ENCODE measurements around the gene PKP2. TPM values are rescaled to one million over a fixed set of nuclear protein-coding genes. Genes with fewer than 3 reads are reported as not detected.
"Not testable (repeated sequence)": the region's sequence is repeated elsewhere in the genome, so short reads cannot be mapped to it uniquely, and the experiment has no call there.

PKP2 gene
- total RNA-seq, 3 donors from 2014 or later, result 85.0 to 189 (median 147) TPM

- Histone ChIP-seq H3K4me1 (ENCODE audit: low read depth) (peaks cover 11% of the 10 kb centered on the region), H3K9me3 (no peaks in the 10 kb centered on the region), H3K36me3 (ENCODE audit: low read depth) (no peaks in the 10 kb centered on the region), H3K4me3 (no peak overlapping the region)
- intact Hi-C loops (cut with DNase I, micrococcal nuclease), result no loop called here
- no peak for TF ChIP-seq CTCF (IDR thresholded peaks at IDR 0.05)
- DNase-seq, result no peak
- no peak for ATAC-seq
Measured at GRCh38 chr12:32894566-32894965, 2.0 kb downstream of the PKP2 start.

- no peak overlapping the region for H3K4me3 ChIP-seq
Measured at GRCh38 chr12:32893458-32893857, 3.1 kb downstream of the PKP2 start.

GRCh38 chr12:32893043-32893442 lies 3.5 kb downstream of the PKP2 start:
- ATAC-seq (no peak), DNase-seq (no peak)
- Histone ChIP-seq H3K9me3 (no peaks in the 10 kb centered on the region), H3K4me1 (ENCODE audit: low read depth) (peaks cover 11% of the 10 kb centered on the region), H3K4me3 (no peak overlapping the region), H3K36me3 (ENCODE audit: low read depth) (no peaks in the 10 kb centered on the region)
- intact Hi-C loops (cut with DNase I, micrococcal nuclease), result no loop called here
- TF ChIP-seq CTCF (IDR thresholded peaks at IDR 0.05), result no peak

More at GRCh38 chr12:32893458-32893857, 3.1 kb downstream of the PKP2 start:
- Histone ChIP-seq H3K4me1 (ENCODE audit: low read depth) (peaks cover 11% of the 10 kb centered on the region), H3K36me3 (ENCODE audit: low read depth) (no peaks in the 10 kb centered on the region), H3K9me3 (no peaks in the 10 kb centered on the region)
- TF ChIP-seq CTCF (IDR thresholded peaks at IDR 0.05), result no peak
- ATAC-seq (no peak), DNase-seq (no peak)
- intact Hi-C loops (cut with DNase I, micrococcal nuclease), result no loop called here

- DNase-seq, result peak in 1 of 3 donors; percentile 29
- intact Hi-C loops (cut with DNase I, micrococcal nuclease); H3K36me3 ChIP-seq (ENCODE audit: low read depth); H3K9me3 ChIP-seq; H3K4me3 ChIP-seq; ATAC-seq: not testable (repeated sequence)
- H3K4me1 ChIP-seq (ENCODE audit: low read depth), result peaks cover 11% of the 10 kb centered on the region
Measured at GRCh38 chr12:32892369-32892768, 4.2 kb downstream of the PKP2 start.

- H3K36me3 ChIP-seq (ENCODE audit: low read depth), result no peaks in the 10 kb centered on the region
- DNase-seq, result no peak
- peaks cover 11% of the 10 kb centered on the region for H3K4me1 ChIP-seq (ENCODE audit: low read depth)
- no peak for TF ChIP-seq CTCF (IDR thresholded peaks at IDR 0.05)
- no peak overlapping the region for H3K4me3 ChIP-seq
- ATAC-seq, result no peak
- H3K9me3 ChIP-seq, result no peaks in the 10 kb centered on the region
- intact Hi-C loops (cut with DNase I, micrococcal nuclease), result no loop called here
Measured at GRCh38 chr12:32891956-32892355, 4.6 kb downstream of the PKP2 start.

- no peak for TF ChIP-seq CTCF (IDR thresholded peaks at IDR 0.05)
- no peak overlapping the region for H3K4me3 ChIP-seq
- DNase-seq, result no peak
- no peak for ATAC-seq
- H3K4me1 ChIP-seq (ENCODE audit: low read depth), result peaks cover 11% of the 10 kb centered on the region
- no peaks in the 10 kb centered on the region for H3K9me3 ChIP-seq
- intact Hi-C loops (cut with DNase I, micrococcal nuclease), result no loop called here
- no peaks in the 10 kb centered on the region for H3K36me3 ChIP-seq (ENCODE audit: low read depth)
Measured at GRCh38 chr12:32891526-32891925, 5.1 kb downstream of the PKP2 start.

Measured in mucosa of descending colon (tissue), 3 donors.